CD14-positive monocyte (primary cell): ENCODE results near the gene IFNGR2. TPM values are rescaled to one million over a fixed set of nuclear protein-coding genes. Genes with fewer than 3 reads are reported as not detected.

ENCODE experiments used
- DNase-seq, 3 donors: peaks; one replicate each; pipeline ENCODE4 v3.0.0-alpha.2; 2011 to 2022
- H2AFZ ChIP-seq: 2 replicates; pipeline ENCODE4 v1.6.0; 2012; ENCODE audit warnings: mild to moderate bottlenecking, low read depth, low read length, inconsistent platforms; ENCODE audit not compliant: insufficient read depth, poor library complexity, severe bottlenecking
- H3K27ac ChIP-seq, 2 donors: 1 replicate in 1 of 2; 2 replicates in 1 of 2; pipeline ENCODE4 v1.5.1; 2012 to 2013; ENCODE audit warnings: low read length in 2 of 2, control low read depth in 1 of 2, inconsistent platforms in 1 of 2, low read depth in 1 of 2, mild to moderate bottlenecking in 1 of 2
- H3K27me3 ChIP-seq, 2 donors: one replicate each; pipeline versions ENCODE4 v1.6.0 to v1.6.1; 2011 to 2013; ENCODE audit warnings: low read length in 2 of 2; ENCODE audit not compliant: control insufficient read depth in 2 of 2, insufficient read depth in 2 of 2
- H3K36me3 ChIP-seq, 2 donors: replicated peaks in 1 of 2; 1 replicate in 1 of 2; 2 replicates in 1 of 2; pipeline versions ENCODE4 v1.5.1 to v1.6.1; 2012 to 2013; ENCODE audit warnings: low read length in 2 of 2, control low read depth in 1 of 2, inconsistent platforms in 1 of 2, mild to moderate bottlenecking in 1 of 2; ENCODE audit not compliant: insufficient read depth in 2 of 2, control insufficient read depth in 1 of 2
- H3K4me1 ChIP-seq, 2 donors: 1 replicate in 1 of 2; 2 replicates in 1 of 2; pipeline versions ENCODE4 v1.5.1 to v1.6.1; 2012 to 2013; ENCODE audit warnings: low read length in 2 of 2, control low read depth in 1 of 2, inconsistent platforms in 1 of 2, mild to moderate bottlenecking in 1 of 2, moderate library complexity in 1 of 2; ENCODE audit not compliant: insufficient read depth in 2 of 2, control insufficient read depth in 1 of 2
- H3K4me2 ChIP-seq: replicated peaks from 2 replicates; pipeline ENCODE3; 2012; ENCODE audit warnings: low read length, moderate library complexity, mild to moderate bottlenecking; ENCODE audit not compliant: poor library complexity, severe bottlenecking; ENCODE audit errors: extremely low read depth
- H3K4me3 ChIP-seq, 3 experiments: fragments of 200-600 bp in 1 of 3; sonication (generic) in 1 of 3; replicated peaks in 1 of 3; 1 replicate in 2 of 3; 2 replicates in 1 of 3; pipeline ENCODE4 v1.5.1; 2011 to 2013; ENCODE audit warnings: low read length in 3 of 3, mild to moderate bottlenecking in 3 of 3, control low read depth in 2 of 3, low read depth in 2 of 3, inconsistent platforms in 1 of 3, moderate library complexity in 1 of 3
- H3K79me2 ChIP-seq: 2 replicates; pipeline ENCODE4 v1.6.0; 2012; ENCODE audit warnings: mild to moderate bottlenecking, control low read depth, inconsistent platforms, low read length, moderate library complexity; ENCODE audit not compliant: insufficient read depth
- H3K9ac ChIP-seq: 2 replicates; pipeline ENCODE4 v1.6.0; 2017; ENCODE audit warnings: low read length, mild to moderate bottlenecking; ENCODE audit not compliant: insufficient read depth, poor library complexity, severe bottlenecking
- H3K9me3 ChIP-seq, 2 donors: replicated peaks in 1 of 2; 1 replicate in 1 of 2; 2 replicates in 1 of 2; pipeline versions ENCODE4 v1.5.1 to v1.6.1; 2012 to 2013; ENCODE audit warnings: low read length in 2 of 2, control low read depth in 1 of 2; ENCODE audit not compliant: control insufficient read depth in 1 of 2, insufficient read depth in 1 of 2
- H4K20me1 ChIP-seq: 2 replicates; pipeline ENCODE4 v1.6.0; 2012; ENCODE audit warnings: mild to moderate bottlenecking, low read length, control low read depth, moderate library complexity; ENCODE audit not compliant: insufficient read depth
- H3K27ac Mint-ChIP-seq, 7 donors: one replicate each; pipeline ENCODE4 v1.8.0; 2020; ENCODE audit warnings: mild to moderate bottlenecking in 7 of 7, mixed read lengths in 7 of 7, moderate library complexity in 6 of 7, inconsistent platforms in 2 of 7
- H3K27me3 Mint-ChIP-seq, 3 donors: one replicate each; pipeline ENCODE4 v1.8.0; 2021 to 2022; ENCODE audit warnings: low read depth in 3 of 3, mild to moderate bottlenecking in 3 of 3, mixed read lengths in 3 of 3, moderate library complexity in 3 of 3, inconsistent platforms in 1 of 3
- H3K36me3 Mint-ChIP-seq, 2 donors: one replicate each; pipeline ENCODE4 v1.8.0; 2020; ENCODE audit warnings: mixed read lengths in 2 of 2, inconsistent platforms in 1 of 2, mild to moderate bottlenecking in 1 of 2
- H3K4me1 Mint-ChIP-seq: one replicate; pipeline ENCODE4 v1.8.0; 2020; ENCODE audit warnings: mild to moderate bottlenecking, mixed read lengths
- H3K4me3 Mint-ChIP-seq, 2 donors: one replicate each; pipeline ENCODE4 v1.8.0; 2020; ENCODE audit warnings: mild to moderate bottlenecking in 2 of 2, mixed read lengths in 2 of 2, moderate library complexity in 1 of 2
- H3K9me3 Mint-ChIP-seq, 7 donors: one replicate each; pipeline ENCODE4 v1.8.0; 2020 to 2022; ENCODE audit warnings: mixed read lengths in 7 of 7, mild to moderate bottlenecking in 6 of 7, moderate library complexity in 6 of 7, inconsistent platforms in 2 of 7
- WGBS: methylation state at CpG from one replicate; pipeline ENCODE4 v1.1.5; 2013; ENCODE audit warnings: missing lambda C conversion rate; ENCODE audit not compliant: insufficient coverage; 5-methylcytosine and 5-hydroxymethylcytosine counted together
- intact Hi-C, 2 donors: fragments of 100-400 bp; cut with micrococcal nuclease; formaldehyde crosslinking; loops; one replicate each; pipeline versions ENCODE4 v1.15.0 to v1.15.1; 2023
- polyA plus RNA-seq, 3 donors: library from polyadenylated mRNA; depleted of rRNA in 1 of 3; unstranded in 2 of 3; stranded (reverse) in 1 of 3; fragments of 300-500 nt in 2 of 3; fragments of >200 nt in 1 of 3; fragmentation: Illumina TruSeq in 2 of 3; gene quantifications; 1 replicate in 2 of 3; 2 replicates in 1 of 3; pipeline ENCODE4 v1.2.3, GENCODE V29; 2012 to 2021
- TF ChIP-seq, protein P1 (sequence below): fragments of 200-600 bp; IDR thresholded peaks from one replicate; pipeline ENCODE4 v1.8.0; 2022; ENCODE audit warnings: antibody characterized with exemption, mild to moderate bottlenecking

Gene IFNGR2
- polyA plus RNA-seq, 3 donors, result 204 to 324 (median 260) TPM

DNA sequence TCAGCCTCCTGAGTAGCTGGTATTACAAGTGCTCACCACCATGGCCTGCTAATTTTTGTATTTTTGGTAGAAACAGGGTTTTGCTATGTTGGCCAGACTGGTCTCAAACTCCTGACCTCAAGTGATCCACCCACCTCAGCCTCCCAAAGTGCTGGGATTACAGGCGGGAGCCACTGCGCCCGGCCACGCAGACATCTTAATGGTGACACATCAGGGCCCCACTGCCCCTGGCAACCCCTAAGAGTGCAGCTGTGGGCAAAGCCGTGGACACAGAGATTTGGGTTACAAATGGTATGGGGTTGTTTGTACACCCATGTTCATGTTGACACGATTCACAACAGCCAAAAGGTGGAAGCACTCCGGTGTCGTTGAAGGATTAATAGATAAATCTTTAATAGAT lies 29.8 kb downstream of the IFNGR2 start:
- intact Hi-C loops, result loop anchor here in 1 of 2 donors (5.0 kb wide), 1 partner anchor 71 kb away; no protein-coding TSS in a partner anchor
- no peak overlapping the region for H3K4me3 ChIP-seq
- no peaks in the 10 kb centered on the region for H3K9me3 ChIP-seq
- 83% methylated on average over 4 of the region's 8 CpGs for WGBS
- DNase-seq, result no peak
- peaks cover 69% of the 10 kb centered on the region for H3K79me2 ChIP-seq
- H2AFZ ChIP-seq, result no peak overlapping the region
- Mint-ChIP-seq H3K4me1 (peaks cover 43% of the 10 kb centered on the region), H3K36me3 (peaks cover 73 to 97% of the 10 kb centered on the region in 2 donors), H3K4me3 (no peak overlapping the region), H3K27me3 (peaks cover 0 to 2% (median 2%) of the 10 kb centered on the region in 3 donors), H3K27ac (peak overlapping the region; percentile 89 to 97 (median 95)), H3K9me3 (peaks cover 0 to 2% (median 0%) of the 10 kb centered on the region in 7 donors)
- TF ChIP-seq, protein P1, sequence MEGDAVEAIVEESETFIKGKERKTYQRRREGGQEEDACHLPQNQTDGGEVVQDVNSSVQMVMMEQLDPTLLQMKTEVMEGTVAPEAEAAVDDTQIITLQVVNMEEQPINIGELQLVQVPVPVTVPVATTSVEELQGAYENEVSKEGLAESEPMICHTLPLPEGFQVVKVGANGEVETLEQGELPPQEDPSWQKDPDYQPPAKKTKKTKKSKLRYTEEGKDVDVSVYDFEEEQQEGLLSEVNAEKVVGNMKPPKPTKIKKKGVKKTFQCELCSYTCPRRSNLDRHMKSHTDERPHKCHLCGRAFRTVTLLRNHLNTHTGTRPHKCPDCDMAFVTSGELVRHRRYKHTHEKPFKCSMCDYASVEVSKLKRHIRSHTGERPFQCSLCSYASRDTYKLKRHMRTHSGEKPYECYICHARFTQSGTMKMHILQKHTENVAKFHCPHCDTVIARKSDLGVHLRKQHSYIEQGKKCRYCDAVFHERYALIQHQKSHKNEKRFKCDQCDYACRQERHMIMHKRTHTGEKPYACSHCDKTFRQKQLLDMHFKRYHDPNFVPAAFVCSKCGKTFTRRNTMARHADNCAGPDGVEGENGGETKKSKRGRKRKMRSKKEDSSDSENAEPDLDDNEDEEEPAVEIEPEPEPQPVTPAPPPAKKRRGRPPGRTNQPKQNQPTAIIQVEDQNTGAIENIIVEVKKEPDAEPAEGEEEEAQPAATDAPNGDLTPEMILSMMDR, result no peak
- no peaks in the 10 kb centered on the region for H3K27me3 ChIP-seq
- peaks cover 91 to 99% of the 10 kb centered on the region in 2 donors for H3K36me3 ChIP-seq
- H3K27ac ChIP-seq, result peak overlapping the region; percentile 39 to 74
- peak overlapping the region; percentile 0 for H3K4me2 ChIP-seq
- no peak overlapping the region for H3K9ac ChIP-seq
- H3K4me1 ChIP-seq, result peaks cover 42 to 50% of the 10 kb centered on the region in 2 donors
- H4K20me1 ChIP-seq, result peaks cover 100% of the 10 kb centered on the region

DNA sequence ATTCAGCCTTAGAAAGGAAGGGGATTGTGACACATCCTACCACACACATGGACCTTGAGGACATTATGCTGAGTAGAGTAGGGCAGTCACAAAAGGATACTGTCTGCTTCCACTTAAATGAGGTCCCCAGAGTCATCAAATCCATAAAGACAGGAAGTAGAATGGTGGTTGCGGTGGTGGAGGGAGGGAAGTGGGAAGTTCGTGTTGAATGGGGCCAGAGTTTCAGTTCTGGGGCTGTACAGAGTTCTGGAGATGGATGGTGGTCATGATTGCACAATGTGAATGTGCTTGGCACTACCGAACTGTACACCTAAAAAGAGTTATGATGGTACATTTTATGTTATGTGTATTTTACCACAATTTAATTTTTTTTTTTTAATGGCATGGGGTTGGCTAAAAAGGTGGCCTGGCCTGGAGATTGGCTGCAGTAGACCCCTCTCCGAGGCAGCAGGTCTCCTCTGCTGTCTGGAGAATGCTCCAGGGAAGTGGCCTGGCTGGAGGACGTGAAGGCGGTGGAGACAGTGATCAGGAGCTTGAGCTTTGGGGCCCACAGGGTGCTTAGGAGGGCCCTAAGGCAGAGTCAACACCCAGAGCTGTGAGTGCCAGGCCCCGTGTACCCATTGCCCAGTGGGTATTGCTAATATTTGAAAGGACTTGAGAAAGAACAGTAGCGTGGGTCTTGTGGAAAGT lies 30.4 kb downstream of the IFNGR2 start:
- Histone ChIP-seq H3K9me3 (no peaks in the 10 kb centered on the region), H3K79me2 (peaks cover 64% of the 10 kb centered on the region), H2AFZ (no peak overlapping the region), H3K27ac (peak overlapping the region; percentile 74 to 76), H3K36me3 (peaks cover 89 to 98% of the 10 kb centered on the region in 2 donors), H3K4me3 (peak overlapping the region in 1 of 3 experiments; percentile 22), H3K9ac (no peak overlapping the region), H3K4me2 (peak overlapping the region; percentile 0), H3K27me3 (no peaks in the 10 kb centered on the region), H3K4me1 (peaks cover 42 to 50% of the 10 kb centered on the region in 2 donors), H4K20me1 (peaks cover 100% of the 10 kb centered on the region)
- H3K27ac Mint-ChIP-seq, result peak overlapping the region; percentile 89 to 97 (median 95)
- peak overlapping the region; percentile 42 to 57 for H3K4me3 Mint-ChIP-seq
- intact Hi-C loops, result loop anchor here in 1 of 2 donors (5.0 kb wide), 1 partner anchor 71 kb away; no protein-coding TSS in a partner anchor
- WGBS, result 52% methylated on average over 6 of the region's 8 CpGs
- H3K27me3 Mint-ChIP-seq, result peaks cover 0 to 2% (median 2%) of the 10 kb centered on the region in 3 donors
- peak; percentile 68 to 87 (median 81) for DNase-seq
- H3K4me1 Mint-ChIP-seq, result peaks cover 43% of the 10 kb centered on the region
- peaks cover 72 to 97% of the 10 kb centered on the region in 2 donors for H3K36me3 Mint-ChIP-seq
- TF ChIP-seq, protein P1, result no peak
- H3K9me3 Mint-ChIP-seq, result peaks cover 0 to 2% (median 0%) of the 10 kb centered on the region in 7 donors
